ENCODE results near the gene CELA3A. TPM values are rescaled to one million over a fixed set of nuclear protein-coding genes. Genes with fewer than 3 reads are reported as not detected.

Gene CELA3A
- total and polyA plus RNA-seq, 10 of the 15 experiments (the other 5 are each of a cell fraction or from before 2014, with no cell fraction given), result 7.6 TPM; not detected in 9

- Histone ChIP-seq H3K27me3 (replicated peaks in 1 of 2; ENCODE audit: control insufficient read depth in 2 of 2, insufficient read depth in 2 of 2, low read length in 1 of 2) (no peaks in the 10 kb centered on the region), H3K4me1 (ENCODE audit: control insufficient read depth, insufficient read depth, low read length) (peaks cover 10% of the 10 kb centered on the region), H3K27ac (ENCODE audit: control insufficient read depth, insufficient read depth) (no peak overlapping the region), H3K9me3 (replicated peaks; ENCODE audit: control insufficient read depth, insufficient read depth, low read length) (no peaks in the 10 kb centered on the region), H3K79me2 (ENCODE audit: control insufficient read depth, insufficient read depth, low read length) (no peaks in the 10 kb centered on the region), H4K20me1 (ENCODE audit: control insufficient read depth, insufficient read depth) (no peaks in the 10 kb centered on the region), H2AFZ (ENCODE audit: control insufficient read depth, low read depth, low read length) (no peak overlapping the region), H3K36me3 (ENCODE audit: control insufficient read depth in 2 of 2, insufficient read depth in 2 of 2, low read length in 1 of 2) (no peaks in the 10 kb centered on the region), H3K9ac (ENCODE audit: control insufficient read depth, insufficient read depth, low read length) (no peak overlapping the region), H3K4me3 (no peak overlapping the region), H3K4me2 (ENCODE audit: control insufficient read depth, insufficient read depth) (no peak overlapping the region)
- POLR2A ChIA-PET, result interaction anchor here (0.9 kb wide), 1 partner anchor 200 kb away, joined by 3 read pairs; no protein-coding TSS in a partner anchor
- FAIRE-seq (no peak), DNase-seq (ENCODE audit: low read depth, low spot score) (no peak), ATAC-seq (no peak)
- RAD21 ChIA-PET (ENCODE audit: unreplicated experiment), result interaction anchor here (0.9 kb wide), 1 partner anchor 94 kb away, joined by 3 read pairs; no protein-coding TSS in a partner anchor
- CTCF ChIA-PET, result no interaction called here
- intact Hi-C loops (cut with micrococcal nuclease; ENCODE audit: unreplicated experiment), result loop anchor here (5.0 to 10.0 kb wide), 2 partner anchors 177 to 259 kb away; partner anchors contain the start of gene USP48
- SMC1A ChIA-PET (ENCODE audit: uncharacterized antibody, unreplicated experiment), result no interaction called here
- in situ Hi-C loops (cut with MboI), result no loop called here
- no TSS peak for BruUV-seq (replicated peaks)
- WGBS (ENCODE audit: insufficient coverage, insufficient replicate concordance, low lambda C conversion rate, missing lambda C conversion rate), result 67% methylated on average over 2 of the region's 2 CpGs
- TF ChIP-seq ZBTB40 (IDR thresholded peaks at IDR 0.05; ENCODE audit: borderline replicate concordance), result no peak
- TF ChIP-seq POLR2AphosphoS5 (IDR thresholded peaks at IDR 0.05; ENCODE audit: low read length), result no peak
- no peak for TF ChIP-seq FOXM1 (IDR thresholded peaks at IDR 0.05; ENCODE audit: low read depth, low read length)
- TF ChIP-seq IKZF1 (conservative IDR thresholded peaks at IDR 0.05), result no peak
- TF ChIP-seq SREBF1 (IDR thresholded peaks at IDR 0.05; ENCODE audit: low read length), result no peak
- no peak for TF ChIP-seq RBBP5 (conservative IDR thresholded peaks at IDR 0.05)
- no peak for TF ChIP-seq RAD21 (IDR thresholded peaks at IDR 0.05; ENCODE audit: insufficient read depth, low read depth, low read length)
- TF ChIP-seq ZBTB11 (CRISPR knock-in tag; IDR thresholded peaks at IDR 0.05), result no peak
- TF ChIP-seq PRDM15 (CRISPR knock-in tag; IDR thresholded peaks at IDR 0.05), result no peak
- TF ChIP-seq YY1 (IDR thresholded peaks at IDR 0.05; ENCODE audit: low read depth, low read length), result no peak
- no peak for TF ChIP-seq NR2F1 (conservative IDR thresholded peaks at IDR 0.05)
- TF ChIP-seq NFYA (IDR thresholded peaks at IDR 0.05; ENCODE audit: borderline replicate concordance, low read depth, low read length), result no peak
- no peak for TF ChIP-seq STAT3 (IDR thresholded peaks at IDR 0.05; ENCODE audit: low read depth, low read length)
- TF ChIP-seq ZNF274 (IDR thresholded peaks at IDR 0.05; ENCODE audit: insufficient read depth, insufficient read length), result no peak
These were observed 40.1 kb upstream of the CELA3A start for GRCh38 chr1:21961337-21961736.

Data from GM12878 (cell line).